Stomach (tissue), 4 donors: ENCODE results near the gene KRT17.

Source experiments
- CTCF ChIP-seq, 7 experiments: fragments of 450-650 bp in 4 of 7; fragments of 200-600 bp in 3 of 7; sonication (generic) in 3 of 7; IDR thresholded peaks; one replicate each; pipeline ENCODE4 v1.5.1; 2016 to 2019; ENCODE audit warnings: antibody characterized with exemption in 7 of 7, control low read depth in 2 of 7, mild to moderate bottlenecking in 1 of 7
- POLR2A ChIP-seq, 4 donors: fragments of 450-650 bp; IDR thresholded peaks; one replicate each; pipeline ENCODE4 v1.6.1; 2016; ENCODE audit warnings: antibody characterized with exemption in 4 of 4, control low read depth in 2 of 4, mild to moderate bottlenecking in 1 of 4, moderate library complexity in 1 of 4

- TF ChIP-seq POLR2A (IDR thresholded peaks at IDR 0.05) (no peak), CTCF (IDR thresholded peaks at IDR 0.05) (no peak)
These were observed 29.0 kb upstream of the KRT17 start for GRCh38 chr17:41653421-41653820.
